HEK293 (cell line): ENCODE data around the gene RRP1B.
"Not testable (repeated sequence)": the region's sequence is repeated elsewhere in the genome, so short reads cannot be mapped to it uniquely, and the experiment has no call there.

ENCODE experiments used
- CTCF ChIA-PET: fragments of 350-600 bp; formaldehyde crosslinking; extraction: SDS; loops from one replicate; lab custom pipeline; 2021; ENCODE audit warnings: antibody characterized with exemption; lab: Yijun Ruan, JAX
- POLR2A ChIA-PET: fragments of 300-600 bp; formaldehyde crosslinking; extraction: SDS; loops from one replicate; lab custom pipeline; 2020; ENCODE audit warnings: antibody characterized with exemption, inconsistent platforms; lab: Yijun Ruan, JAX
- H3K27ac ChIP-seq: fragments of 200-500 bp; sonication (Bioruptor generic); 2 replicates; pipeline ENCODE4 v1.5.1; 2014; ENCODE audit warnings: low read depth, low read length, control low read depth, inconsistent platforms; ENCODE audit errors: extremely low read depth
- H3K36me3 ChIP-seq, 2 experiments: fragments of 200-500 bp in 1 of 2; sonication (Bioruptor generic) in 1 of 2; 1 replicate in 1 of 2; 2 replicates in 1 of 2; pipeline ENCODE4 v1.5.1; 2014 to 2017; ENCODE audit warnings: inconsistent platforms in 2 of 2, low read length in 2 of 2; ENCODE audit not compliant: control insufficient read depth in 2 of 2, insufficient read depth in 1 of 2
- H3K4me1 ChIP-seq: fragments of 200-500 bp; sonication (Bioruptor generic); 2 replicates; pipeline ENCODE4 v1.5.1; 2014; ENCODE audit warnings: mild to moderate bottlenecking, low read length, inconsistent platforms; ENCODE audit not compliant: control insufficient read depth, insufficient read depth
- H3K4me3 ChIP-seq: 2 replicates; pipeline ENCODE4 v1.5.1; 2011; ENCODE audit warnings: low read depth, mild to moderate bottlenecking, control low read depth, low read length, moderate library complexity
- H3K9me3 ChIP-seq: fragments of 200-500 bp; sonication (Bioruptor generic); 2 replicates; pipeline ENCODE4 v1.5.1; 2014; ENCODE audit warnings: low read depth, low read length, inconsistent platforms; ENCODE audit not compliant: control insufficient read depth, insufficient read depth
- GLIS1 ChIP-seq: fragments of 450-650 bp; formaldehyde crosslinking; IDR thresholded peaks from 2 replicates; pipeline ENCODE4 v1.5.1; 2016; ENCODE audit warnings: missing biosample characterization, missing genetic modification characterization
- GLIS2 ChIP-seq: fragments of 450-650 bp; formaldehyde crosslinking; IDR thresholded peaks from 2 replicates; pipeline ENCODE4 v1.5.1; 2016; ENCODE audit warnings: missing biosample characterization, missing genetic modification characterization
- KLF1 ChIP-seq: fragments of 450-650 bp; formaldehyde crosslinking; IDR thresholded peaks from 2 replicates; pipeline ENCODE4 v1.5.1; 2016; ENCODE audit warnings: missing biosample characterization, missing genetic modification characterization
- ZBTB1 ChIP-seq: fragments of 450-650 bp; formaldehyde crosslinking; IDR thresholded peaks from 2 replicates; pipeline ENCODE4 v1.5.1; 2016; ENCODE audit warnings: missing biosample characterization, missing genetic modification characterization
- ZBTB20 ChIP-seq: fragments of 450-650 bp; formaldehyde crosslinking; IDR thresholded peaks from 2 replicates; pipeline ENCODE4 v1.5.1; 2016; ENCODE audit warnings: missing biosample characterization, missing genetic modification characterization
- ZBTB8A ChIP-seq: fragments of 450-650 bp; formaldehyde crosslinking; IDR thresholded peaks from 2 replicates; pipeline ENCODE4 v1.5.1; 2016; ENCODE audit warnings: missing biosample characterization, missing genetic modification characterization
- ZFHX2 ChIP-seq: fragments of 450-650 bp; formaldehyde crosslinking; conservative IDR thresholded peaks from 2 replicates; pipeline ENCODE4 v1.5.1; 2016; ENCODE audit warnings: missing biosample characterization, missing genetic modification characterization
- ZNF121 ChIP-seq: fragments of 450-650 bp; formaldehyde crosslinking; IDR thresholded peaks from 2 replicates; pipeline ENCODE4 v1.5.1; 2016; ENCODE audit warnings: missing biosample characterization, missing genetic modification characterization
- ZNF16 ChIP-seq: fragments of 450-650 bp; formaldehyde crosslinking; IDR thresholded peaks from 2 replicates; pipeline ENCODE4 v1.5.1; 2016; ENCODE audit warnings: low read depth, missing biosample characterization, missing genetic modification characterization
- ZNF175 ChIP-seq: fragments of 450-650 bp; formaldehyde crosslinking; IDR thresholded peaks from 2 replicates; pipeline ENCODE4 v1.5.1; 2016; ENCODE audit warnings: missing biosample characterization, missing genetic modification characterization
- ZNF335 ChIP-seq: fragments of 450-650 bp; formaldehyde crosslinking; conservative IDR thresholded peaks from 2 replicates; pipeline ENCODE4 v1.5.1; 2016; ENCODE audit warnings: missing biosample characterization, missing genetic modification characterization
- ZNF391 ChIP-seq: fragments of 450-650 bp; formaldehyde crosslinking; IDR thresholded peaks from 2 replicates; pipeline ENCODE4 v1.5.1; 2016; ENCODE audit warnings: low read depth, missing biosample characterization, missing genetic modification characterization, borderline replicate concordance
- ZNF677 ChIP-seq: fragments of 450-650 bp; IDR thresholded peaks from 2 replicates; pipeline ENCODE4 v1.5.0; 2018; ENCODE audit warnings: missing biosample characterization, mild to moderate bottlenecking, missing genetic modification characterization, moderate library complexity
- ZNF785 ChIP-seq: fragments of 450-650 bp; formaldehyde crosslinking; IDR thresholded peaks from 2 replicates; pipeline ENCODE4 v1.5.1; 2016; ENCODE audit warnings: missing biosample characterization, missing genetic modification characterization
- TF ChIP-seq, protein P1 (sequence below): fragments of 450-650 bp; formaldehyde crosslinking; IDR thresholded peaks from 2 replicates; pipeline ENCODE4 v1.5.1; 2016; ENCODE audit warnings: missing biosample characterization, missing genetic modification characterization
- TF ChIP-seq, protein P2 (sequence below): fragments of 450-650 bp; IDR thresholded peaks from 2 replicates; pipeline ENCODE4 v1.5.1; 2018; ENCODE audit warnings: missing biosample characterization, mild to moderate bottlenecking, missing genetic modification characterization
- TF ChIP-seq, protein P3 (sequence below): fragments of 450-650 bp; formaldehyde crosslinking; IDR thresholded peaks from 2 replicates; pipeline ENCODE4 v1.5.1; 2016; ENCODE audit warnings: missing biosample characterization, missing genetic modification characterization
- TF ChIP-seq, protein P4 (sequence below): fragments of 450-650 bp; formaldehyde crosslinking; IDR thresholded peaks from 2 replicates; pipeline ENCODE4 v1.5.1; 2016; ENCODE audit warnings: missing biosample characterization, missing genetic modification characterization, low read depth
- TF ChIP-seq, protein P5 (sequence below): fragments of 450-650 bp; formaldehyde crosslinking; IDR thresholded peaks from 2 replicates; pipeline ENCODE4 v1.5.1; 2016; ENCODE audit warnings: missing biosample characterization, missing genetic modification characterization
- TF ChIP-seq, protein P6 (sequence below): fragments of 450-650 bp; formaldehyde crosslinking; IDR thresholded peaks from 2 replicates; pipeline ENCODE4 v1.5.1; 2016; ENCODE audit warnings: missing biosample characterization, missing genetic modification characterization
- TF ChIP-seq, protein P7 (sequence below): fragments of 450-650 bp; formaldehyde crosslinking; IDR thresholded peaks from 2 replicates; pipeline ENCODE4 v1.5.1; 2017; ENCODE audit warnings: missing biosample characterization, missing genetic modification characterization

The RRP1B gene

DNA sequence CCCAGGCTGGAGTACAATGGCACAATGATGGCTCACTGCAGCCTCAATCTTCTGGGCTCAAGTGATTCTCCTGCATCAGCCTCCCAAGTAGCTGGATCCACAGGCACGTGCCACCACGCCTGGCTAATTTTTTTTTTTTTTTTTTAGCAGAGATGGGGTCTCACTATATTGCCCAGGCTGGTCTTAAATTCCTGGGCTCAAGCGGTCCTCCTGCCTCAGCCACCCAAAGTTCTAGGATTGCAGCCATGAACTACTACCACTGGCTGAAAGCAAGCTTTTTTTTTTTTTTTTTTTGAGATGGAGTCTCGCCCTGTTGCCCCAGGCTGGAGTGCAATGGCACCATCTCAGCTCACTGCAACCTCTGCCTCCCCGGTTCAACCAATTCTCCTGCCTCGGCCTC lies 53.8 kb downstream of the RRP1B start:
- TF ChIP-seq ZNF121 (tag by site-specific recombination), result peak; percentile 92
- TF ChIP-seq, protein P1, sequence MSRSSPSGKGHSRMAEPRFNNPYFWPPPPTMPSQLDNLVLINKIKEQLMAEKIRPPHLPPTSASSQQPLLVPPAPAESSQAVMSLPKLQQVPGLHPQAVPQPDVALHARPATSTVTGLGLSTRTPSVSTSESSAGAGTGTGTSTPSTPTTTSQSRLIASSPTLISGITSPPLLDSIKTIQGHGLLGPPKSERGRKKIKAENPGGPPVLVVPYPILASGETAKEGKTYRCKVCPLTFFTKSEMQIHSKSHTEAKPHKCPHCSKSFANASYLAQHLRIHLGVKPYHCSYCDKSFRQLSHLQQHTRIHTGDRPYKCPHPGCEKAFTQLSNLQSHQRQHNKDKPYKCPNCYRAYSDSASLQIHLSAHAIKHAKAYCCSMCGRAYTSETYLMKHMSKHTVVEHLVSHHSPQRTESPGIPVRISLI (tag by site-specific recombination), result peak; percentile 56
- TF ChIP-seq, all 188 proteins: peak for 2; not testable (repeated sequence) for 186
- not testable (repeated sequence) for H3K36me3 ChIP-seq, H3K9me3 ChIP-seq, H3K27ac ChIP-seq, H3K4me3 ChIP-seq, H3K4me1 ChIP-seq
- ChIA-PET CTCF (interaction anchor here (0.9 kb wide), 2 partner anchors 15 to 76 kb away, joined by 3 to 4 read pairs; partner anchors contain the start of gene RRP1), POLR2A (interaction anchor here (0.9 to 1.4 kb wide), 2 partner anchors 15 to 42 kb away, joined by 3 to 6 read pairs; no protein-coding TSS in a partner anchor)

DNA sequence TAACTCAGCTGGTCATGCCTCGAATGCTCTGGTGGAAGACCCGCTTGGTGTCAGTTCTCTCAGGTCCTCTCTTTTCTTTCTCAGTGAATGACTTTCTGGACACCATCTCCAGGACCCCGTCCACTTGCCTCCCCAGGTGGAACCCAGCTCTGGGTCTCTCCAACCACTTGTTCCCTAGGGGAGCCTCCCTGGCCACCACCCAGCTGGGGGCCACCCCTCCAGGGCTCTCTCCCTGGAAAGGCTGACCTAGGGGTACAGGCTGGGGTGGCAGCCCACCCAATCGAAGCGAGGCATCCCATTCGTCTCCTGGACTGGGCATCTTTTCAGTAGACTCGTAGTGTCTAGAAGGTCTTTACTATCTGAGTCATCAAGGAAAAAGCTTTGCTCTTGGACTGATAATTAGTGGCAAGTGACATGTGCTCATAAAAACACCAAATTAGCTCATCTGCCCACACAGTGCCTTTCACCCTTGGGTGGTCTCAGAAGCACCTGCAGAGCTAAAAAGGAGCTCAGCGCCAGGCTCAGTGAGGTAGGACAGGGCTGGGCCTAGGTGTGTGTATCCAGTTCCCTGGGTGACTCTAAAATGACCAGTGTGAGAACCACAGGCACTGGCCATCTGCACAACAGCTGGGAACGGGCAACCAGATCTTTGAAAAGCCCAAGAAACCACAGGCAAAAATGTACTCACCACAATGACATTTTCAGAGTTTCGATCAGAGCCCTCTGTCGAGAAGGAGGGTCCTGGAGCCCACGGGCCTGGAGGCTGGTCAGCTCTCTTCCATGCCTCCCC lies 57.2 kb downstream of the RRP1B start:
- no peaks in the 10 kb centered on the region for H3K9me3 ChIP-seq
- ChIA-PET CTCF (interaction anchor here (1.0 kb wide), 1 partner anchor 12 kb away, joined by 4 read pairs; no protein-coding TSS in a partner anchor), POLR2A (interaction anchor here (0.6 to 1.3 kb wide), 3 partner anchors 10 to 12 kb away, joined by 3 to 4 read pairs (median 3); no protein-coding TSS in a partner anchor)
- H3K4me3 ChIP-seq, result no peak overlapping the region
- H3K36me3 ChIP-seq, result peaks cover 0 to 1% of the 10 kb centered on the region in 2 experiments; a peak in 1 of 3 replicates
- H3K27ac ChIP-seq, result no peak overlapping the region
- peaks cover 12% of the 10 kb centered on the region for H3K4me1 ChIP-seq
- TF ChIP-seq, protein P2, sequence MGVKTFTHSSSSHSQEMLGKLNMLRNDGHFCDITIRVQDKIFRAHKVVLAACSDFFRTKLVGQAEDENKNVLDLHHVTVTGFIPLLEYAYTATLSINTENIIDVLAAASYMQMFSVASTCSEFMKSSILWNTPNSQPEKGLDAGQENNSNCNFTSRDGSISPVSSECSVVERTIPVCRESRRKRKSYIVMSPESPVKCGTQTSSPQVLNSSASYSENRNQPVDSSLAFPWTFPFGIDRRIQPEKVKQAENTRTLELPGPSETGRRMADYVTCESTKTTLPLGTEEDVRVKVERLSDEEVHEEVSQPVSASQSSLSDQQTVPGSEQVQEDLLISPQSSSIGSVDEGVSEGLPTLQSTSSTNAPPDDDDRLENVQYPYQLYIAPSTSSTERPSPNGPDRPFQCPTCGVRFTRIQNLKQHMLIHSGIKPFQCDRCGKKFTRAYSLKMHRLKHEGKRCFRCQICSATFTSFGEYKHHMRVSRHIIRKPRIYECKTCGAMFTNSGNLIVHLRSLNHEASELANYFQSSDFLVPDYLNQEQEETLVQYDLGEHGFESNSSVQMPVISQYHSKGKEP (tag by site-specific recombination), result no peak
- TF ChIP-seq KLF1 (tag by site-specific recombination), result no peak
- TF ChIP-seq, protein P3, sequence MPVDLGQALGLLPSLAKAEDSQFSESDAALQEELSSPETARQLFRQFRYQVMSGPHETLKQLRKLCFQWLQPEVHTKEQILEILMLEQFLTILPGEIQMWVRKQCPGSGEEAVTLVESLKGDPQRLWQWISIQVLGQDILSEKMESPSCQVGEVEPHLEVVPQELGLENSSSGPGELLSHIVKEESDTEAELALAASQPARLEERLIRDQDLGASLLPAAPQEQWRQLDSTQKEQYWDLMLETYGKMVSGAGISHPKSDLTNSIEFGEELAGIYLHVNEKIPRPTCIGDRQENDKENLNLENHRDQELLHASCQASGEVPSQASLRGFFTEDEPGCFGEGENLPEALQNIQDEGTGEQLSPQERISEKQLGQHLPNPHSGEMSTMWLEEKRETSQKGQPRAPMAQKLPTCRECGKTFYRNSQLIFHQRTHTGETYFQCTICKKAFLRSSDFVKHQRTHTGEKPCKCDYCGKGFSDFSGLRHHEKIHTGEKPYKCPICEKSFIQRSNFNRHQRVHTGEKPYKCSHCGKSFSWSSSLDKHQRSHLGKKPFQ (tag by site-specific recombination), result no peak
- TF ChIP-seq, protein P4, sequence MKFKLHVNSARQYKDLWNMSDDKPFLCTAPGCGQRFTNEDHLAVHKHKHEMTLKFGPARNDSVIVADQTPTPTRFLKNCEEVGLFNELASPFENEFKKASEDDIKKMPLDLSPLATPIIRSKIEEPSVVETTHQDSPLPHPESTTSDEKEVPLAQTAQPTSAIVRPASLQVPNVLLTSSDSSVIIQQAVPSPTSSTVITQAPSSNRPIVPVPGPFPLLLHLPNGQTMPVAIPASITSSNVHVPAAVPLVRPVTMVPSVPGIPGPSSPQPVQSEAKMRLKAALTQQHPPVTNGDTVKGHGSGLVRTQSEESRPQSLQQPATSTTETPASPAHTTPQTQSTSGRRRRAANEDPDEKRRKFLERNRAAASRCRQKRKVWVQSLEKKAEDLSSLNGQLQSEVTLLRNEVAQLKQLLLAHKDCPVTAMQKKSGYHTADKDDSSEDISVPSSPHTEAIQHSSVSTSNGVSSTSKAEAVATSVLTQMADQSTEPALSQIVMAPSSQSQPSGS (tag by site-specific recombination), result no peak
- peak; percentile 90 for TF ChIP-seq GLIS1 (tag by site-specific recombination)
- no peak for TF ChIP-seq ZNF175 (tag by site-specific recombination)
- TF ChIP-seq ZBTB8A (tag by site-specific recombination), result no peak
- TF ChIP-seq ZBTB20 (tag by site-specific recombination), result peak; percentile 28; the same call in 1 of the 2 replicates
- TF ChIP-seq ZNF335 (tag by site-specific recombination), result no peak
- no peak for TF ChIP-seq ZNF677 (tag by site-specific recombination)
- TF ChIP-seq ZBTB1 (tag by site-specific recombination), result no peak
- no peak for TF ChIP-seq GLIS2 (tag by site-specific recombination)
- no peak for TF ChIP-seq ZNF16 (tag by site-specific recombination)
- TF ChIP-seq ZNF785 (tag by site-specific recombination), result no peak
- TF ChIP-seq, protein P5, sequence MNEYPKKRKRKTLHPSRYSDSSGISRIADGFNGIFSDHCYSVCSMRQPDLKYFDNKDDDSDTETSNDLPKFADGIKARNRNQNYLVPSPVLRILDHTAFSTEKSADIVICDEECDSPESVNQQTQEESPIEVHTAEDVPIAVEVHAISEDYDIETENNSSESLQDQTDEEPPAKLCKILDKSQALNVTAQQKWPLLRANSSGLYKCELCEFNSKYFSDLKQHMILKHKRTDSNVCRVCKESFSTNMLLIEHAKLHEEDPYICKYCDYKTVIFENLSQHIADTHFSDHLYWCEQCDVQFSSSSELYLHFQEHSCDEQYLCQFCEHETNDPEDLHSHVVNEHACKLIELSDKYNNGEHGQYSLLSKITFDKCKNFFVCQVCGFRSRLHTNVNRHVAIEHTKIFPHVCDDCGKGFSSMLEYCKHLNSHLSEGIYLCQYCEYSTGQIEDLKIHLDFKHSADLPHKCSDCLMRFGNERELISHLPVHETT (tag by site-specific recombination), result 0 out of 2 replicates have a peak, but pooled peaks have one; percentile 29
- TF ChIP-seq ZNF391 (tag by site-specific recombination), result no peak
- TF ChIP-seq, protein P6, sequence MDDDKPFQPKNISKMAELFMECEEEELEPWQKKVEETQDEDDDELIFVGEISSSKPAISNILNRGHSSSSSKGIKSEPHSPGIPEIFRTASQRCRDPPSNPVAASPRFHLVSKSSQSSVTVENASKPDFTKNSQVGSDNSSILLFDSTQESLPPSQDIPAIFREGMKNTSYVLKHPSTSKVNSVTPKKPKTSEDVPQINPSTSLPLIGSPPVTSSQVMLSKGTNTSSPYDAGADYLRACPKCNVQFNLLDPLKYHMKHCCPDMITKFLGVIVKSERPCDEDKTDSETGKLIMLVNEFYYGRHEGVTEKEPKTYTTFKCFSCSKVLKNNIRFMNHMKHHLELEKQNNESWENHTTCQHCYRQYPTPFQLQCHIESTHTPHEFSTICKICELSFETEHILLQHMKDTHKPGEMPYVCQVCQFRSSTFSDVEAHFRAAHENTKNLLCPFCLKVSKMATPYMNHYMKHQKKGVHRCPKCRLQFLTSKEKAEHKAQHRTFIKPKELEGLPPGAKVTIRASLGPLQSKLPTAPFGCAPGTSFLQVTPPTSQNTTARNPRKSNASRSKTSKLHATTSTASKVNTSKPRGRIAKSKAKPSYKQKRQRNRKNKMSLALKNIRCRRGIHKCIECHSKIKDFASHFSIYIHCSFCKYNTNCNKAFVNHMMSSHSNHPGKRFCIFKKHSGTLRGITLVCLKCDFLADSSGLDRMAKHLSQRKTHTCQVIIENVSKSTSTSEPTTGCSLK, result no peak
- peak; percentile 33; the same call in 1 of the 2 replicates for TF ChIP-seq ZFHX2
- TF ChIP-seq, protein P7, sequence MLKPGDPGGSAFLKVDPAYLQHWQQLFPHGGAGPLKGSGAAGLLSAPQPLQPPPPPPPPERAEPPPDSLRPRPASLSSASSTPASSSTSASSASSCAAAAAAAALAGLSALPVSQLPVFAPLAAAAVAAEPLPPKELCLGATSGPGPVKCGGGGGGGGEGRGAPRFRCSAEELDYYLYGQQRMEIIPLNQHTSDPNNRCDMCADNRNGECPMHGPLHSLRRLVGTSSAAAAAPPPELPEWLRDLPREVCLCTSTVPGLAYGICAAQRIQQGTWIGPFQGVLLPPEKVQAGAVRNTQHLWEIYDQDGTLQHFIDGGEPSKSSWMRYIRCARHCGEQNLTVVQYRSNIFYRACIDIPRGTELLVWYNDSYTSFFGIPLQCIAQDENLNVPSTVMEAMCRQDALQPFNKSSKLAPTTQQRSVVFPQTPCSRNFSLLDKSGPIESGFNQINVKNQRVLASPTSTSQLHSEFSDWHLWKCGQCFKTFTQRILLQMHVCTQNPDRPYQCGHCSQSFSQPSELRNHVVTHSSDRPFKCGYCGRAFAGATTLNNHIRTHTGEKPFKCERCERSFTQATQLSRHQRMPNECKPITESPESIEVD (tag by site-specific recombination), result no peak
